T-helper 2 cell (primary cell): ENCODE measurements around the gene ARSJ.

Source experiments
- DNase-seq, 5 experiments: peaks; one replicate each; pipeline versions ENCODE4 v3.0.0 to v3.0.0-alpha.2; 2012 to 2022

ARSJ gene

DNA sequence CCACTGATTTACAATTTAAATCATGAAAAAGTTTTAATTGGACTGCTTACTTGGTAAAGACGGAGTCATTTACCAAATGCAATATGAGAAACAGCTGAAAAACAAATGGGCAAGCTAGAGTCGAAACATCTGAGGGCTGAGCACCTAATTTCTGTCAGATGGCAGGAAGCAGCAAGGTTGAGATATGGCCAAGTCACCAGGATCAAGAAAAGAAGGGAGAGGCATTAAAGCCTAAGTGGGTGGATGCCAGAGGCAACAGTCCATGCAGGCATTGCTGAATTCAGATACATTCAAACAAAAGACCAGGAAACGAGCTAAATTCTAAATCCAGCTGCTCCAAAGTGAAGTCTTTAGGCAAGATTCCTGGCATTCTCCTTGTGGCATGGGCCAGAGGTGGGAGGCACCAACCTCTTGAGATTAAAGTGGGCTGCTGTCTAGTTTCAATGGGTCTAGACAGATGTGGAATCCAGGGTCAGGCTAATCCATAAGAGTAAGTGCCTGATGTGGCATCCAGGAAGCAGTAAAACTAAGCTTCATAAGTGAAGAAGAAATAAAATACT, 8.0 kb upstream of the ARSJ start:
- DNase-seq = no peak

DNA sequence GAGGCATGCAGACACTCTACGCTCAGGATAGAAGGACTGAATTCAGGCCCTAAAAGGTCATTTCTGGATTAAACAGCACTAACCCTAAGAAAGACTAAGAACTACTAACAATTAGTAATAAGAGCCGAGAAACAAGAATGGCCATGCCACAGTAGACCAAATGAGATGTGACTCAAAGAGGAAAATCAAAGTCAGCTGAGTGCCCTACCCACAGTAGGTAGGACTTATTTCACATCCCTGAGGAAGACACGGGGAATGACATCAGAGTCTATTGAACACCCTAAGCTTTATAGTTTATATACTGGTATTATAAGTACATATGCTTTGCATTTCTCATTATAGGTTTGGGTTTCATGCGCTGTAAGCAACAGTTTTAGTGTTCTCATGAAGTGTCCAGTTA, 2.7 kb upstream of the ARSJ start:
- no peak for DNase-seq

DNA sequence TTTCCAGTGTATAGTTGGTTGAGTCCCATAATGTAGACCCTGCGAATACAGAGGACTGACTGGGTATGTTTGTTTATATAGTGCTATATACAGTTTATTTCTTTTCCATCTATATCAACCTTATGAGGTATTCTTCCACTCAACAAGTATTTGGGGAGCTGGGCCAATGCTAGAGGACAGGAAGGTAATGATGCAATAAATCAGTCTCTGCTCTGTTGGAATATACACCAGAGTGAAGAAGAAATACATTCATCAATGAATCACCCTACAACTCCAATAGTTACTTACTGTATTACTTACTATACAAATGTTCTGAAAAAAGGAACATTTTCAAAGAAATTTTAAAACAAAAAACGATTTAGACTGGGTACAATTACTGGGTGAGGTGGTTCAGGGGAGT, 2.1 kb upstream of the ARSJ start:
- DNase-seq = no peak

DNA sequence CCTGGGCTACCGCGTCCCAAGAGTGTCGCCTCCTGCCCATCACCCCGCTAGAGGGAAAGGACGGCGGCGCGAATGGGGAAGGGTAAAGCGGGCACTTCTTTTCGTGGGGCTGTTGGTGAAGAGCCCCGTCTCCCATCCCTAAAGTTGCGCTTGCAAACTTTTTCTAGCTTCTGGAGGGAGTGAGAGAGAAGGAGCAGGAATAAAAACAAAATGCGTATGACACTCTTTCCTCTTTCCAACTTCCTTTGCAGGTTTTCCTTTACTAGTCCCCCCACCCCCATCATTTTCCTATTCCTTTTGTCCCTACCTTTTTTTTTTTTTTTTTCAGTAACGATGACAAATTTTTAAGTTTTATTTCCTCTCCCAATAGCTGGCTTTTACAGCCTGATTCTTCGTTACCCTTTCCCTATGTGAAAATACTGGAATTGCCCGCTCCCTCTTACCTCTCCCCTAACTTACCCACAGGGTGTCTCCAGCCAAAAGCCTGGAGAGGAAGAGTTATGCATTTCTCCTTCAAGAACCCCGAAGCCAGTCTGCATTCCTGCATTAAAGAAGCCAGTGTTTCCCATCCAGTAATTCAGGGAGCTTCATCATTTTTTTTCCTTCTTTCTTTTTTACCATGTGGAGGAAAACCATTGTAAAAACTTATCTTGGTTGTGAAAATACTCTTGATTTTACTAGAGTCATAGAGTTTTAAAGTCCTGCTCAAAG, 613 bp upstream of the ARSJ start:
- no peak for DNase-seq

DNA sequence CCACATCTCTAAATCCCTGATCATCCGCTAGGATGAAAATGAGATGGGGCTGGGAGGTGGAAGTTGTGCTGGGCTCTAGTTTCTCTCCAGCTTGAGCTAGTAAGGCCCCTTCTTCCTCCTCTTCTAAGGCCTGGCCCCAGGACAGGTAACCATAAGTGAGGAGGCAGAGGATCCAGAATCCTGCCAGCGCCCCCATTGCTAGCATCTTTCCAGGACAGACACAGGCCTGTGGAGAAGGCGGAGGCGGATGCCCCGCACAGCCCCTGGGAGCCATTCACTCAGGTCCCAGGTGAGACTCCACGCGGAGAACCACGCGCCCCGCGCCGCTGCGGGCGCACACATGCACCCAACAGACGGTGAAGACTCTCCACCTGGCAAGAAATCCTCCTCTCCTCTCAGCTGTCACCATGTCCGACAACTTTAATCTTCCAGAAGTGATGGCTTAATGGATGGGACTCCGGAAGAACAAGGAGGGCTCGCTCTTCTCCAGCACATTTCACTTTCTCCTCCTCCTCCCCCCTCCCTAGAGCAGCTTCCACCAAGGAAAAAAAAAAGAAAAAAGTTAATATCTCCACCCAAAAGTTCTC, 793 bp downstream of the ARSJ start:
- DNase-seq = no peak

DNA sequence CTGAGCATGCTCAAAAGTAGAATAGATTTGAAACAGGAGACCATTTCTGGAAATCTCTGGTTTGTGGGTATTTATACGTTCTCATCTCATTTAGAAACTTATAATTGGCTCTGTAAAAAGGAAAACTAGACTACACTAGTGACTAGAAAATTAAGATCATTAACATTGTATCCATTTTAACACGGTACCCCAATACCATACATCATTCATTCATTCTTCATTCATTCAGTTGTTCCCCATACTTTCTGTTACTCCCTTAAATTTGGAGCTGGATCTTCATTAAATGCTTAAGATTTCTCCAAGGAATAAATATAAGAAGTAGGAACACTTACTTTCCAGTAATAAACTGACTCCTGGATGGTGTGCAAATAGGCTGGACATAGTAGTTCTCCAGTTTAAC, 1.3 kb downstream of the ARSJ start:
- DNase-seq = no peak

DNA sequence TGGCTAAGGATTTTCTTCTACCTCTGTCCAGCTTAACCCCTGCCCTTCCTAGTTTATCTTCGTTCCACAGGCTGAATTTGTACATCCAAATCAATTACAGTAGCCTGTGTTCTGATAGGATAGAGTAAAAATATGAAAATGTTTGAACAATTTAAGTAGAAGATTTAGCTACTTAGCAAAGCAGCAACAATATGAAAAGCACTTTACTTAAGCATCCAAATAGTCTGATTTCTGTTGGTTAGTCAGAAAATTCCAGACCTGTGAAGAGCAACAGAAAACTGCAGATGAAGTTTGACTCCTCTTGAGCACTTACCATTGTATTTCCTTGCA, 2.0 kb downstream of the ARSJ start:
- no peak for DNase-seq

DNA sequence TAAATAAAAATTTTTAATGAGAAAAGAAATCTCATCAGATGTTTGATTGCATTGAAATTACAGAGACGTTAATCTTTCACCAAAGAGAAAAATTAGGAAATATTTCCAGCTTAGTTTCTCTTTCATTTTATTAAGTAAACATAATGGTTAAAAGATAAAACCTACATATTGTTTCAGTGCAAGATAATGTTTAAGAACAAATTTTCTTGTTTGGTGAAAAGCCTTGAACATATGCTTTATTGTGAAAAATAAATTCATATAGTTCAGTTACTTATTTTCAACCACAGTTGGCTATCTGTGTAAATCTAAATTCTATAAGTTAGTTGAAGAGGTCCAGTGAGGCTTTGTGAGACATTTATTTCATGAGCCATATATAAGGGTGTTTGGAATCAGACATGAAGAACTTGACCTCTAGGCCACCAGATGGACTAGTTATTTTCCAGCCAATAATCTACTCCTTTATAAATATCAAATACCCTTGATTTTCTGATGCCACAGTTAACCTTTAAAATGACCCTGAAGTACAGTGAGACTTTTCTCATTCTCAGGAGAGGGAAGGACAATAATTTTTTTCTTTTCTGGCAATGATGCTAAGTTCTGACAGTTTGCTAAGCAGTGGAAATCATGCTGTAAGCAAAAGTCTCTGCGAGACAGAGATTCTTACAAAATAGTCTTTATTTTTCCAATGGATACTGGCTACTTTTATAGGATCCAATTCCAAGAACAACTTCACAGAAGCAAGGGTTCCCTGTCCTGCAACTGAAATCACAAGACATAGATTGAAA, 2.5 kb downstream of the ARSJ start:
- DNase-seq = no peak

DNA sequence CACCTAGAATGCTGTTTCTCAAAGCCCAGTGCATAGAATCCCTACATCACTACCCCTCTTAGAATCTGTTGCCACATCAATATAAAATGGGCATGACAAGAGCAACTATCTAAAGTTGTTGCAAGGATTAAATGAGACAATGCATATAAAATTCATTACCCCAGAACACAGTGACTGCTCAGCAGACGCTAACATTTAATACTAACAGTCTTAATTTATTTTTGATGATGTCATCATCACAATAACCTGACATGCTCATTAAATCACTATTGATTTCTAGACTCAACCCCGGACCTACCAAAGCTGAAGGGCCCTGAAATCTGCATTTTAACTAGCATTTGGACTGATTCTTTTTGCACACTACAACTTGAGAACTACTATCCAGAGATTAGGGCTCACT, 3.9 kb downstream of the ARSJ start:
- DNase-seq = no peak

DNA sequence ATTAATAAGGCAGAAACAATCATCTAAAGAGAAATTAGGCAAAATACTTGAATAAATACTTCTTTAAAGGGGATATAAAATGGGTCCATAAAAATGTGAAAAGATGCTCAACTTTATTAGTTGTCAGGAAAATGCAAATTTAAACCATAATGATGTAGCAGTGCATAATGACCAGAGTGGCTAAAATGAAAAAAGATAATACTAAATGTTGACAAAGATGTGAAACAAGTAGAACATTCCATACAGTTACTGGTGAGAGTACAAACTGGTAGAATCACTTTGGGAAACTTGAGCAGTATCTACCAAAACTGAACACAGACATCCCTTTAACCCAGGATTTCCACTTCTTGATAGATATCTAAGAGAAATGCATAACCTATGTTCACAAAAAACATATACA, 5.0 kb downstream of the ARSJ start:
- no peak for DNase-seq

DNA sequence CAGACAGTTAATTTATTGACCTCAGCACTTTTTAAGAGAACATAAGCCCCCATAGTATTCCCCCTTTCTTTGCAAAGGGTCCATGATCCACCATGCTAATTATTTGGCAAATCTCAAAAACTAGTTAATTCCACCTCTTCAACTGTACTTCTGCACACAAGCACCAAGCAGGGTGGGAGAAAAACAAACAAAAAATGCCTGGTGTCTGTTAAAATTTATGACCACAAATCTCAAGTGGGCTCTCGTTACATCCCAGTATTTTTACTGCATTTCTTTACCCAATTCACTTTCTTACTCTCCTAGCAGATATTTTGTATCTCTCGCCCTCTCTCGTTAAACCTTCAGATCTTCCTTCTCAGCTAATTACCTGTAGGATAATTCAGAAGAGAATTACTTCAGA, 6.1 kb downstream of the ARSJ start:
- no peak for DNase-seq

DNA sequence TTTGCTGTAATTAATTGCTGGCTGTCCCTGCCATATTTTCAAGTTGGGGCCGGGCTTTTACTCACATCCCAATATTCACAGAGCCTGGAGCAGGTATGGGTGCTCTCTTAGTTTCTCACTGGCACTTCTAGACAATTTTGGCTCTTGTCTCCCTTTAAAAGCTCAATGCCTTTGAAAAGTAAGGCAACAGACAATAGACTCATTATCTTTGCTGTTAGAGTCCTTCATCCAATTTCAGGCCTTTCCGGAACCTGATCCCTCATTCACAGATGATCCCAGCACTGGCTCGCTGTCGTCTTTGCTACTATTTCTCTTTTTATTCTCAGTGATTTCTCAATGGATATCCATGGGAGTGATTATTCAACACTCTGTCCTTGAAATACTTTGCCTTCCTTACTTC, 6.7 kb downstream of the ARSJ start:
- no peak for DNase-seq

DNA sequence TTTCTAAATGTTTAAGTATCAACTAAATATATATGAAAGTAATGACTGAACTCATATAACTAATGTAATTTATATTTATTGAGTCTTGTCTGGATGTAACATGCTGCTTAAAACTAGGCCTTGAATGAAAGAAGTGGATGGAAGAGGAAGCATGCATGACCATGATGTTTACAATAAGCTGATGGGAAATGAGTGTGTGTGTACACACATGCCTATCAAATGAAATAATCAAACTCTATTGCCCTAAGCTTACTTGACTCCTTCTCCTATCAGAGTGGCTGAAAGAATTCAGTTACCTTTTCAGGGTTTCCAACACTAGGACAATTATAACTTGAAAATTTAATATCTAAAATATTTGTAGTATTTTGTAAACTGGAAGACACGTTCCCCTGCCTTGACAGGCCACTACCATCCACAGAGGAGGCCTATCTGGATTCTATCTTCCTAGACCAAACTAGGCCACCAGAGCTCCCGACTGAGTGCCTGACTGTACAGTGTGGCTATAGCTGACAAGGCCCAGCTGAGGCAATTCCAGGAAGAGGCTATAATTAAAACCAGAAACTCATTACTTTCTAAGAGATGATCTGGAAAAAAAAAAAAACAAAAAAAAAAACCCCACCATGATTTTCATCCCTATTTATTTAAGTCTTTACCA, 7.6 kb downstream of the ARSJ start:
- no peak for DNase-seq

DNA sequence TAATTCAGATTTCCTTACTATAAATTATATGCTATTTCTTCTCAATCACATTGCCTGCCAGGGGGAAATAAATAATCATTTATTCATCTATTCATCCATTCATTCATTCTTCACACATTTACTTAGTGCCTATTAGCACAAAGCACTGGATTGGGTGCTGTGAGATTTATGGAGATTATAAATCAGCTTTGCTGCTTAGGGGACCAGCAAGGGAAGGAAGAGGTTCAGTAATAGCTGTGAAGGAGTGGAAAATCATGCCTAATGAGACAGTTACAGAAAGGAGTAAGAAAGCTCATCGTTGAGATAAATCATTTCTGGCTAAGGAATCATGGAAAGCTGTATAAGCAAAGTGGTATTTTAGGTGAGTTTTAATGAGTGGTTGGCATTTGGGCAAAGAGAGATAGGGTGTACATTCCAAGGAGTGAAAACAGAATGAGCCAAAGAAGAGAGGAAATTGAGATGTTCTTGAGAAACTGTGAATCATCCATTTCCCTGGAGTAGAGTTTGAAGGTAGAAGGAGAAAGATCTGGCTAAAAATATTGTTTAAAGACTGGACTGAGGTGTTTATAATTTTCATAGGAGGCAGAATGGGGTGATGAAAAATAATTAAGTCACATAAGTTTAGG, 9.6 kb downstream of the ARSJ start:
- no peak for DNase-seq

DNA sequence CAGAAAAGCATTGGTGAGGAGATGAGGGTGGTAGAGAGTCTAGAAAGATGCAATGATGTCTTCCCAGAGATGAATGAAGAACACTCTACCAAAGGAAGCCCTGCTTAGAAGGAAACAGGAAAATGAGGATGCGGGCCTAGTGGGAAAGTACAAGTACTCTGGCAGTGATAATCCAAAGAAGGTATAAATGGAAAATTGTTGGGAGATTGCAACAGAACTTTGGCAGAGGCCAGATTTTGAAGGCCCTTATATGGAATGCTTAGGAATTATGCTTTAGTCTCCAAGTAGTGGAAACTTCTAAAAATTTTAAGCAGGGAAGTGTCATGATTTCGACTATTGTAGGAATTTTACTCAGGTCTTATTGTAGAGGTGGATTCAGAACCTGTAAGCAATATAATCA, 11.0 kb downstream of the ARSJ start:
- DNase-seq = no peak

DNA sequence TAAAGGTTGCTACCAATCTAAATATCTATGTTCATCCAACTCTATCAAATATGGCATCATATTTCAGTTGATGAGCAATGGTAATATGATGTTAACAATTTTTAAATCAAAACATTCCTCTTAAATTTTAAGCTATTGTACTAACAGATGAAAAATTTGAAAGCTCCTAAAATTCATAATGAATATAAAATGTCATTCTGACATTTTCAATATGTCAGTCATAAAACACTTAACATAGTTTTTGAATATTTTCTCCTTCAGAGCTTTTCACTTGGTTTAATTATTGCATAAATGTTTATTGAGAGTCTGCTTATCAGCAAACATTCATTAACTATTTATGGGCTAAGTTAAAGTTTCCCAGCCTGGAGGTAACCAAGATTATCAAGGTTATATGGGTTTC, 11.8 kb downstream of the ARSJ start:
- DNase-seq = no peak

DNA sequence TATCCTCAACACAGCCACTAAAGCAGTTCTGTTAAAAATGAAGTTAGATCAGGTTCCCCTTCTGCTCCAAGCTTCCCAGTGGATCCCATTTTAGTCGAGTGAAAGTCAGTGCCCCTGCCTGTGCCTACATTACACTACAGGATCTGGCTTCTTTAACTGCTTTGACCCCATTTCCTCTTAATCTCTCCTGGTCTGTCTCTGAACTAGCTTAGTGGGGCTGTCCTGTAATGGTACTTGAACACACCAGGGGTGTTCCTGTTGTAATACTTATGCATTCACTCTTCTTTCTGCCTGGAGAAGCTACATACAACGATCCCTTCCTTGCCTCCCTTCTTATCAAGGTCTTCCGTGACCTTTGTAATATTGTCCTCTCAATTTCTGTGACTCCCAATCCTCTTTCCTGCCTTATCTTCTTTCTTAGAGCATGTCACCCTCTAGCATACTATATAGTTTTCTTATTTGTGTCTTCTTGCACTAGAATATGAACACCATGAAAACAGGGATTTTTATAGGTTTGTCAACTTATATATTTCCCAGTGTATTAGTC, 16.7 kb downstream of the ARSJ start:
- DNase-seq = no peak

DNA sequence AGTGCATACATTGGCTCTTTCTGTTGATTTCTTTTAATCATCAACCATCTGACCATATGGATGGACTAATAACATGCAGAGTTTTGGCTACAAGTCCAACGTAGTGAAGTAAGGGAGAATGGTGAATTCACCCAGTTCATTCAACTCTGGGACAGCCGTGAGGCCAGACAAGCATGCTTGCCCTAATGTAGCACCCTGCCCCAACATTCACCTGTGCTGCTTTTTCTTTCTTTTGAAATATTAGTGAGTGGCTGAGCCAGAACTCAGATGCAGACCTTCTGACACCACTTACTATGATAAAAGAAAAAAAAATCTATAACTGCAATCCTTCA, 17.5 kb downstream of the ARSJ start:
- no peak for DNase-seq

DNA sequence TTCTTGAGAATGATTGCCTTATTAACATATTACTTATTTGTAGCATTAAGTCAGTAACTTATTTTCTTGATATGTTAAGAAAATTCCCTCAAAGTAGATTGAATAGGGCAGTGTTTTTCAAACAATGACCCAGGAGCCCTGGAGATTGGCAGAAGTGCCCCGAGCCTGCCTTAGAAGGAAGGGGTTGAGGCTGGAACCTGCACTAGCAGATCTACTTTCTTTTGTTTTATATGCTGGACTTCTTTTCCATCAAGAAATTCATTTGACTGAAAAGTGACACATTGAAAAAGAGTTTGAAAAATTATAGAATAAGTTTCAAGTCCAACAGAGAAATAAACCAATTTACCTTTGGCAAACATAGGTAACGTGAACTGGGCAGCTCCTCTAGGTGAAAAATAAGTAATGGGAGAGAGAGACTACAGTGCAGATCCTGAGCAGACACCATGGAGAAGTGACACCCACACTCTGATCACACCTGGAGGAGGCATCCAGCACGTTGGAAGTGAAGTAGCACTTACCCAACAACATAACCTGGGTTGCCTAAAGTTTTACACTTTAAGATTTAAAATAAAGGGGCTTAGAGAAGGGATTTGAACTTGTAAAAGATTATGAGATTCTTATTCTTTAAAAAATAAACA, 18.6 kb downstream of the ARSJ start:
- no peak for DNase-seq

DNA sequence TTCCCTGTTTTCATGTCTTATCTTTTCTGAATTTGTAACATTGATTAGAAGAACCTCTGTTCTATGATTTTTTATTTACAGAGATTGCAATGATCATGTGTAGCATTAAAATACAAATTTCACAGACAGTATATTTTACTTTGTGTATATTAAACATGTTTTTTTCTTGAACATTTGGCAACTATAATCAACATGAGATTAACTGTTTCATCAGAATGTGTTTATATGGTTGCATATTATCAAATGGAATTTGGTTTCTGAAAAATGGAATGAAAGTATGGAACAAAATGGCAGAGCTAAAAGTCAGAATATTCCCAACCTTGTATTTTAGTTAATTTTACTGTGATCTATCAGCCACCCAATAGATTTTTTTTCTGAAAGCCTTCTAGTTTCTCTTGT, 19.9 kb downstream of the ARSJ start:
- DNase-seq = no peak

DNA sequence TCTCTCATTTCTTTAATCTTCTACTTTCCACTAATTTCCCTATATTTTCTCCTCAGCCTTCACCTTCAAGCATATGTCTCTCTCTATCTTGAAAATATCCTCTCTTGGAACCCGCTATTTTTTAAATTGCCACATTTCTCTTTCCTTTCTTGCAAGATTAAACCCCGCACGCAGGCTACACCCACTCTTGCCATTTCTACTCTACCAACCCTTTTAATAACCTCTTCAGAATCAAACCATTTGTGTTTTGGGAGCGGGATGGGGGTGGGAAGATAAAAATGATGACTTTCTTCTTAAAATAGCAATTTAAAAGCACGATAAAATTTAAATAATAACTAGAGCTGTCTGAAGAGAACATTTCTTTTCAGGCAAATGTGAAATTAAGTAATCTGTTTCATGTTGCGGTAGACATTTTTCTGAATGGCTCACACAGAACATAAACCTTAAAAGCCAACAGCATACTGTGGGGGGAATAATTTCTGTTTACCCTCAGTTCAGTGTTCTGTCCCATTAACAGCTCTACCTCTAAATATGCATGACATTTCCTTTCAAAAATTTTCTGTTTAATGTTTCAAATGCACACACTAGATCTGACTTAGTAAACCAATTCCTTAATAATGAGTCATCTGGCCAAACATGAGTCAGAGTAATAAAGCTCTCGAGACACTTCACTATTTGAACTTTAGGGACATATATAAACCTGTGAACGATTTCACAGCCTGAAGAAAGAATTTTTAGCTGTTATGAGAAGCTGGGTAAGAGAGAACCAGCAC, 20.5 kb downstream of the ARSJ start:
- peak in 1 of 5 experiments; percentile 24 for DNase-seq

DNA sequence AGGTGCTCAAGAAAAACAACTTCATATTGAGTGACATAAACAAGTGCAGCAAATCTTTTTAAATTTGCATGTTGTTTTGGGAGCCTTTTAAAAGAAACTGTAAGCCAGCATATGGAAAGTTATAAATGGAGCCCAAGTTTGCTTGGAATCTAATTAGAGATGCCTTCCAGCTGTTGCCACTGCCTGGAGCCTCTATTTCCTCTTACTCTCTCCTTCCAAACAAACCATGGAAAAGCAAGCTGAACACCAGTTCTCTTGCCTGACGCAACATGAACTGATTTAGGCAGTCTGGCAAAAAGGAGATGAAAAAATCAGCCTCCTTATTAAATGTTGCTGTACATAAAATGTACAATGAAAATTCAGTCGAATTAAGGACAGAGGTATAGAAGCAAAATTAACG, 21.5 kb downstream of the ARSJ start:
- no peak for DNase-seq
